Raji (cell line): Measurements from ENCODE around the gene PADI4.

Source experiments
- POLR2A ChIP-seq: IDR thresholded peaks from 2 replicates; pipeline ENCODE4 v1.6.1; 2011; ENCODE audit warnings: low read depth, low read length, control low read depth; ENCODE audit not compliant: insufficient read depth

The PADI4 gene

GRCh38 chr1:17297991-17298390 is 10.0 kb upstream of the PADI4 start:
- no peak for TF ChIP-seq POLR2A

GRCh38 chr1:17301767-17302166 is 6.2 kb upstream of the PADI4 start:
- no peak for TF ChIP-seq POLR2A

- no peak for TF ChIP-seq POLR2A
These were observed 3.7 kb upstream of the PADI4 start for GRCh38 chr1:17304151-17304825.

GRCh38 chr1:17304826-17305175 is 3.2 kb upstream of the PADI4 start:
- TF ChIP-seq POLR2A, result no peak

GRCh38 chr1:17305576-17306095 is 2.4 kb upstream of the PADI4 start:
- no peak for TF ChIP-seq POLR2A

- no peak for TF ChIP-seq POLR2A
These were observed 1.6 kb upstream of the PADI4 start for GRCh38 chr1:17306407-17306806.

GRCh38 chr1:17306921-17307320 is 1.1 kb upstream of the PADI4 start:
- no peak for TF ChIP-seq POLR2A

- no peak for TF ChIP-seq POLR2A
These were observed 668 bp upstream of the PADI4 start for GRCh38 chr1:17307329-17307728.

- TF ChIP-seq POLR2A, result no peak
These were observed 596 bp downstream of the PADI4 start for GRCh38 chr1:17308593-17308992.

- TF ChIP-seq POLR2A, result no peak
These were observed 1.6 kb downstream of the PADI4 start for GRCh38 chr1:17309426-17310067.

- TF ChIP-seq POLR2A, result no peak
These were observed 2.2 kb downstream of the PADI4 start for GRCh38 chr1:17310068-17310640.

GRCh38 chr1:17313530-17314309 is 5.7 kb downstream of the PADI4 start:
- TF ChIP-seq POLR2A, result no peak

- TF ChIP-seq POLR2A, result no peak
These were observed 6.5 kb downstream of the PADI4 start for GRCh38 chr1:17314491-17314971.

- TF ChIP-seq POLR2A, result no peak
These were observed 7.6 kb downstream of the PADI4 start for GRCh38 chr1:17315542-17316130.

- TF ChIP-seq POLR2A, result no peak
These were observed 8.7 kb downstream of the PADI4 start for GRCh38 chr1:17316704-17317103.
